Stimulated activated CD4-positive, alpha-beta T cell treated with anti-CD3 and anti-CD28 coated beads, Interleukin-15, amount 100 ng/mL, for 1 hour (primary cell): Measurements from ENCODE around the gene CKAP4.
"Not testable (repeated sequence)": the region's sequence is repeated elsewhere in the genome, so short reads cannot be mapped to it uniquely, and the experiment has no call there.

ENCODE experiments used
- DNase-seq, 2 donors: peaks; one replicate each; pipeline ENCODE4 v3.0.0-alpha.2; 2020; ENCODE audit warnings: low read depth in 1 of 2, low spot score in 1 of 2

The CKAP4 gene, protein sequence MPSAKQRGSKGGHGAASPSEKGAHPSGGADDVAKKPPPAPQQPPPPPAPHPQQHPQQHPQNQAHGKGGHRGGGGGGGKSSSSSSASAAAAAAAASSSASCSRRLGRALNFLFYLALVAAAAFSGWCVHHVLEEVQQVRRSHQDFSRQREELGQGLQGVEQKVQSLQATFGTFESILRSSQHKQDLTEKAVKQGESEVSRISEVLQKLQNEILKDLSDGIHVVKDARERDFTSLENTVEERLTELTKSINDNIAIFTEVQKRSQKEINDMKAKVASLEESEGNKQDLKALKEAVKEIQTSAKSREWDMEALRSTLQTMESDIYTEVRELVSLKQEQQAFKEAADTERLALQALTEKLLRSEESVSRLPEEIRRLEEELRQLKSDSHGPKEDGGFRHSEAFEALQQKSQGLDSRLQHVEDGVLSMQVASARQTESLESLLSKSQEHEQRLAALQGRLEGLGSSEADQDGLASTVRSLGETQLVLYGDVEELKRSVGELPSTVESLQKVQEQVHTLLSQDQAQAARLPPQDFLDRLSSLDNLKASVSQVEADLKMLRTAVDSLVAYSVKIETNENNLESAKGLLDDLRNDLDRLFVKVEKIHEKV

GRCh38 chr12:106247674-106248311, at the start of gene CKAP4:
TSS of gene CKAP4 (minus strand) at chr12:106248020. CDS start at chr12:106247851, 169 bp downstream.
- peak in 1 of 2 donors; percentile 46 for DNase-seq

GRCh38 chr12:106297075-106297474, 49.3 kb upstream of the CKAP4 start:
- DNase-seq, result no peak

- no peak for DNase-seq
These were observed 48.5 kb upstream of the CKAP4 start for GRCh38 chr12:106296179-106296877.

DNA sequence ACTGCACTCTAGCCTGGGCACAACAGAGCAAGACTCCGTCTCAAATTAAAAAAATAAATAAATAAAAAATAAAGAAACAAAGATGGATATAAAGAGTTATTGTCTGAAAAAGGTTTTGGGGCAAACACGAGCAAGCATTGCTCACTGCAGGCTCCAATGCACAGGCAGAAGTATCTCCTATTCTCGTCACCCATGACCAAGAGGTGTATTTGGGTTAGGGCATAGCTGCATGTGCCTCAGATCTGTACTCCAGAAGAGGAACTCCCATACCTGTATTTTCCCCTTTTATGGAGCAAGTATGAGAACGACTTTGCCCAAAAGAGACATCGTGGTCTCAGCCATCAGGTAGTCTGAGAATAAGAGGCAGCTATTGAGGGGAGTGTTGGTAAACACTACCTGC, 44.5 kb upstream of the CKAP4 start:
- no peak for DNase-seq

DNA sequence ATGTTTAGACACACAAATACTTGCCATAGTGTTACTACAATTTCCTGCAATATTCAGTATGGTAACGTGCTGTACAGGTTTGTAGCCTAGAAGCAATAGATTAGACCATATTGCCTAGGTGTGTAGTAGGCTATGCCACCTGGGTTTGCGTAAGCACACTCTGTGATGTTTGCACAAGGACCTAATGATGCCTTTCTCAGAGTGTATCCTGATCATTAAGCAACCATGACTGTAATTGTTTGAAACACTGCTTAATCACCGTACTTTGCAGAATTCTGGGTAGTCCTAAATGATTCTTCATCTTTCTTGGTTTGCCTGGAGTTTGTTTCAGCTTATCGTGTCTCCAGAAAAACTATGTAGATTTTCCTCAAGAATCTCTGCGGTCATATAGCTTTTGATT, 43.5 kb upstream of the CKAP4 start:
- DNase-seq, result no peak

- DNase-seq, result no peak
These were observed 42.8 kb upstream of the CKAP4 start for GRCh38 chr12:106290666-106291065.

DNA sequence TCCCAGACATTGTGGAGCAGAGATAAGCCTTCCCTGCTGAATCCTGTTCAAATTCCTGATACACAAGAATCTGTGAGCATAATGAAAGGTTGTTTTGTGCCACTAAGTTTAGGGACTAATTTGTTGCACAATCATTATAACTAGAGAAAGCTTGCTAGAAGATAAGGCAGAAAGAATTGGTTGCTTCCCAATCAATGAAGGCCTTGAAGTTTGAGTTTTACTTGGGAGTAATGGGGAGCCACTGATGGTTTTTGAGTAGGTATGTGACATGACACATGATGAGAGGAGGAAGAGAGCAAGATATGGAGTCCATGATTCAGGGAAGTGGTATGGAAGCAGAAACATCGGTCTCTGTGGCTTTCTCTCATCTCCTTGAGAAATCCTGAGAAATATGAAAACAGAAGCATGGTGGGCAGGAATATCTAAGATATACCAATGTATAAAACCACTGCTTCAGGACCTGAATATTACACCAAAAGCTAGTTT, 41.4 kb upstream of the CKAP4 start:
- DNase-seq, result no peak

GRCh38 chr12:106288494-106289195, 40.8 kb upstream of the CKAP4 start:
- peak in 1 of 2 donors; percentile 14 for DNase-seq

- DNase-seq, result no peak
These were observed 40.3 kb upstream of the CKAP4 start for GRCh38 chr12:106288101-106288493.

- DNase-seq, result no peak
These were observed 39.5 kb upstream of the CKAP4 start for GRCh38 chr12:106287364-106287763.

- not testable (repeated sequence) for DNase-seq
These were observed 38.8 kb upstream of the CKAP4 start for GRCh38 chr12:106286576-106287162.

- DNase-seq, result no peak
These were observed 38.2 kb upstream of the CKAP4 start for GRCh38 chr12:106285982-106286381.

DNA sequence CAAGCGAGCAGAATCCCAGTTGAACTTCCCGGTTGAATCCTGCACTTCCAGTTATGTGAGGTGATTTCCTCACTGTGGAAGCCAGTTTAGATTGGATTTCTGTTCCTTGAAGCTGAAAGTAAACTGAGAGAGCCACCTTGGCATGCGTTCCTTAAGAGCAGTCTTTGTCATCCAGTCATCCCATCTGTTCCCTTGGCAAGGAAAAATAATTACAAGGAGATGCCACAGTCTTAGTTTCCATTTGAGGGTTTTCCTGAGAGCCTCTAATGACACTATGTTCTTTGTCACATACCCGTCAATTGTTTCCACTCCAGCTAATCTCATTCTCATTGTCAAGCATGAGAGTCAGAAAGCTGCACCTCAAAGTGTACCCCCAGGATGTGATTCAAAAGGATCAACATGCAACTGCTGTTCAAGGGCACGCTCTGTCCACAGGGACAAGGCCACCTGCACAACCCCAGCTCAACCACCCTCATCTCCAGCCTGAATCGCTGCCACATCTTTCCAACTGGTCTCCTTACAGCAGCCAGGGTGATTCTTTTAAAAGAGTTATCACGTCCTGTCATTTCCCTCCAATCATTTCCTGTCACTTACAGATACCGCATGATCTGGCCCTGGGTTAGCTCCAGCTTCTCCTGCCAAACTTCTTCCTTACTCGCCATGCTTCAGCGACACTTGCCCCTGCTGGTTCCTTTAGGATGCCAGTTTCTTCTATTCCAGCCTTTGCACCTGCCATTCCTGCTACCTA, 36.7 kb upstream of the CKAP4 start:
- no peak for DNase-seq

- DNase-seq, result peak; percentile 10 to 20
These were observed 34.8 kb upstream of the CKAP4 start for GRCh38 chr12:106282457-106283097.

- DNase-seq, result no peak
These were observed 34.0 kb upstream of the CKAP4 start for GRCh38 chr12:106281804-106282203.

GRCh38 chr12:106281056-106281782, 33.4 kb upstream of the CKAP4 start:
- no peak for DNase-seq

DNA sequence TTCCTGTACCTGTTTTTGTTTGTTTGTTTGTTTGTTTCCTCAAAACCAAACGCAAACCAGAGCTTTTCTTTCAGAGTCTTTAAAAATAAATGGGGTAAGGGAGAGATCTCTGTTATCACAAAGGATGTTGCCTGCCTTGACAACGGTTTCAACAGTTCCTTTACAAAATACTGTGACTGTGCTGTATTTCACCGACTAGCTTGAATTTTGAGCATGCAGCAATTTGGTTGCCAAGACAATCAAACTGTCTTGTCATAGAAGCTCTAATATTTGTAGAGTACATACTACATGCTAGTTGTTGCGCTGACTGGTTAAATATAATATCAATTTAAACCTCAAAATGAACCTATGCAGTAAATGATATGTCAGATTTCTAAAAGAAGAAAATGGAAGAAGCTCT, 32.3 kb upstream of the CKAP4 start:
- DNase-seq, result no peak

GRCh38 chr12:106276032-106276740, 28.4 kb upstream of the CKAP4 start:
- no peak for DNase-seq
